Measurements from ENCODE around the gene INO80C. TPM values are rescaled to one million over a fixed set of nuclear protein-coding genes. Genes with fewer than 3 reads are reported as not detected.
"Not testable (repeated sequence)": the region's sequence is repeated elsewhere in the genome, so short reads cannot be mapped to it uniquely, and the experiment has no call there.

The INO80C gene
- total RNA-seq, 1 donor: 5.6 TPM

- DNase-seq (ENCODE audit: low read depth): no peak
- no peak overlapping the region for H3K4me3 ChIP-seq (ENCODE audit: low read depth, low read length)
- TF ChIP-seq CTCF (IDR thresholded peaks at IDR 0.05; ENCODE audit: insufficient read depth, low read depth, low read length): no peak
Observed at GRCh38 chr18:35489913-35490490, 7.8 kb downstream of the INO80C start.

- H3K4me3 ChIP-seq (ENCODE audit: low read depth, low read length); DNase-seq (ENCODE audit: low read depth): not testable (repeated sequence)
Observed at GRCh38 chr18:35489281-35489680, 8.5 kb downstream of the INO80C start.

- DNase-seq (ENCODE audit: low read depth); H3K4me3 ChIP-seq (ENCODE audit: low read depth, low read length): not testable (repeated sequence)
Observed at GRCh38 chr18:35488396-35488795, 9.4 kb downstream of the INO80C start.

GRCh38 chr18:35487525-35487924, 10.2 kb downstream of the INO80C start:
- not testable (repeated sequence) for DNase-seq (ENCODE audit: low read depth); H3K4me3 ChIP-seq (ENCODE audit: low read depth, low read length)

- DNase-seq (ENCODE audit: low read depth): no peak
- TF ChIP-seq CTCF (IDR thresholded peaks at IDR 0.05; ENCODE audit: insufficient read depth, low read depth, low read length): no peak
- H3K4me3 ChIP-seq (ENCODE audit: low read depth, low read length): no peak overlapping the region
Observed at GRCh38 chr18:35485852-35486251, 11.9 kb downstream of the INO80C start.

GRCh38 chr18:35484034-35484433, 13.7 kb downstream of the INO80C start:
- no peak for TF ChIP-seq CTCF (IDR thresholded peaks at IDR 0.05; ENCODE audit: insufficient read depth, low read depth, low read length)
- no peak overlapping the region for H3K4me3 ChIP-seq (ENCODE audit: low read depth, low read length)
- DNase-seq (ENCODE audit: low read depth): no peak

GRCh38 chr18:35481960-35482366, 15.8 kb downstream of the INO80C start:
- DNase-seq (ENCODE audit: low read depth): peak; percentile 59
- TF ChIP-seq CTCF (IDR thresholded peaks at IDR 0.05; ENCODE audit: insufficient read depth, low read depth, low read length): no peak
- H3K4me3 ChIP-seq (ENCODE audit: low read depth, low read length): no peak overlapping the region

GRCh38 chr18:35479911-35480586, 17.7 kb downstream of the INO80C start:
- no peak overlapping the region for H3K4me3 ChIP-seq (ENCODE audit: low read depth, low read length)
- TF ChIP-seq CTCF (IDR thresholded peaks at IDR 0.05; ENCODE audit: insufficient read depth, low read depth, low read length): no peak
- DNase-seq (ENCODE audit: low read depth): no peak
